Stomach (tissue), 9 donors: ENCODE measurements around the gene SLC16A14. TPM values are rescaled to one million over a fixed set of nuclear protein-coding genes. Genes with fewer than 3 reads are reported as not detected.

Experiments
- DNase-seq, 2 donors: peaks; one replicate each; pipeline versions ENCODE4 v3.0.0 to v3.0.0-alpha.2; 2013 to 2019
- H3K27ac ChIP-seq, 5 donors: fragments of 200-600 bp in 4 of 5; sonication (generic) in 4 of 5; one replicate each; pipeline ENCODE4 v1.5.1; 2013 to 2019; ENCODE audit warnings: mild to moderate bottlenecking in 1 of 5, moderate library complexity in 1 of 5
- H3K27me3 ChIP-seq, 3 donors: fragments of 200-600 bp; sonication (generic); one replicate each; pipeline ENCODE4 v1.5.1; 2017 to 2019; ENCODE audit warnings: mixed run types in 1 of 3
- H3K36me3 ChIP-seq, 4 donors: fragments of 200-600 bp; sonication (generic); 1 replicate in 3 of 4; 2 replicates in 1 of 4; pipeline ENCODE4 v1.5.1; 2016 to 2019
- H3K4me1 ChIP-seq, 4 donors: fragments of 200-600 bp; sonication (generic); one replicate each; pipeline ENCODE4 v1.5.1; 2016 to 2019
- H3K4me3 ChIP-seq, 4 donors: fragments of 200-600 bp; sonication (generic) in 3 of 4; one replicate each; pipeline ENCODE4 v1.5.1; 2016 to 2019; ENCODE audit warnings: mild to moderate bottlenecking in 1 of 4
- H3K9me3 ChIP-seq, 4 donors: fragments of 200-600 bp; sonication (generic); one replicate each; pipeline ENCODE4 v1.5.1; 2016 to 2019
- CTCF ChIP-seq, 7 experiments: fragments of 450-650 bp in 4 of 7; fragments of 200-600 bp in 3 of 7; sonication (generic) in 3 of 7; IDR thresholded peaks; one replicate each; pipeline ENCODE4 v1.5.1; 2016 to 2019; ENCODE audit warnings: antibody characterized with exemption in 7 of 7, control low read depth in 2 of 7, mild to moderate bottlenecking in 1 of 7
- EP300 ChIP-seq: sonication (generic); formaldehyde crosslinking; IDR thresholded peaks from one replicate; pipeline ENCODE4 v1.6.1; 2017; ENCODE audit warnings: antibody characterized with exemption
- POLR2A ChIP-seq, 4 donors: fragments of 450-650 bp; IDR thresholded peaks; one replicate each; pipeline ENCODE4 v1.6.1; 2016; ENCODE audit warnings: antibody characterized with exemption in 4 of 4, control low read depth in 2 of 4, mild to moderate bottlenecking in 1 of 4, moderate library complexity in 1 of 4
- POLR2AphosphoS5 ChIP-seq, 3 donors: sonication (generic); formaldehyde crosslinking; IDR thresholded peaks; one replicate each; pipeline ENCODE4 v1.6.1; 2016; ENCODE audit warnings: antibody characterized with exemption in 3 of 3
- WGBS, 5 donors: extraction: QIAGEN DNeasy Blood & Tissue Kit in 3 of 5; methylation state at CpG; one replicate each; pipeline versions ENCODE4 v1.1.5 to v1.1.7; 2013 to 2018; 5-methylcytosine and 5-hydroxymethylcytosine counted together
- intact Hi-C: fragments of 100-400 bp; cut with DNase I; formaldehyde crosslinking; loops from one replicate; pipeline ENCODE4 v1.15.1; 2023; ENCODE audit warnings: low total_unique reads
- polyA plus RNA-seq, 3 donors: library from polyadenylated mRNA; stranded (reverse); fragments of 200-250 nt; gene quantifications; one replicate each; pipeline ENCODE4 v1.2.3, GENCODE V29; 2013
- total RNA-seq, 5 donors: library from RNA; depleted of rRNA; stranded (reverse); fragments of >200 nt; gene quantifications; one replicate each; pipeline versions ENCODE4 v1.1.0 to v1.2.3, GENCODE V29; 2014 to 2016
- donor health status: healthy with polysubstance abuse.
- donor health status: Bipolar disorder and iron deficiency.
- donor health status: healthy.

Gene SLC16A14
- total and polyA plus RNA-seq, 8 donors = 0.31 to 5.7 (median 1.0) TPM; not detected in 2

- H3K4me1 ChIP-seq = no peaks in the 10 kb centered on the region
- H3K4me3 ChIP-seq = no peak overlapping the region
- 65 to 89% (median 84%) methylated on average over 3 of the region's 3 CpGs for WGBS, 5 donors
Observed at GRCh38 chr2:230097424-230097823, 28.7 kb upstream of the SLC16A14 start.

GRCh38 chr2:230090967-230091366 lies 22.2 kb upstream of the SLC16A14 start:
- no peak for DNase-seq
- Histone ChIP-seq H3K4me3 (no peak overlapping the region), H3K27ac (no peak overlapping the region), H3K9me3 (peaks cover 0 to 11% (median 6%) of the 10 kb centered on the region in 4 donors), H3K4me1 (no peaks in the 10 kb centered on the region), H3K36me3 (no peaks in the 10 kb centered on the region), H3K27me3 (no peaks in the 10 kb centered on the region)
- 84 to 99% (median 95%) methylated on average over 2 of the region's 2 CpGs for WGBS, 5 donors
- intact Hi-C loops = no loop called here
- TF ChIP-seq POLR2AphosphoS5 (IDR thresholded peaks at IDR 0.05) (no peak), EP300 (no peak), POLR2A (IDR thresholded peaks at IDR 0.05) (no peak), CTCF (IDR thresholded peaks at IDR 0.05) (no peak)

More at GRCh38 chr2:230097424-230097823, 28.7 kb upstream of the SLC16A14 start:
- Histone ChIP-seq H3K9me3 (peaks cover 0 to 27% (median 14%) of the 10 kb centered on the region in 4 donors), H3K36me3 (no peaks in the 10 kb centered on the region), H3K27ac (no peak overlapping the region), H3K27me3 (no peaks in the 10 kb centered on the region)
- intact Hi-C loops = no loop called here
- TF ChIP-seq POLR2AphosphoS5 (IDR thresholded peaks at IDR 0.05) (no peak), EP300 (no peak), CTCF (IDR thresholded peaks at IDR 0.05) (no peak), POLR2A (IDR thresholded peaks at IDR 0.05) (no peak)
- no peak for DNase-seq

GRCh38 chr2:230085201-230085600 lies 16.5 kb upstream of the SLC16A14 start:
- TF ChIP-seq EP300 = no peak
- TF ChIP-seq POLR2A (IDR thresholded peaks at IDR 0.05) = no peak
- TF ChIP-seq POLR2AphosphoS5 (IDR thresholded peaks at IDR 0.05) = no peak
- H3K27ac ChIP-seq = no peak overlapping the region
- peaks cover 0 to under 1% (median 0%) of the 10 kb centered on the region in 4 donors for H3K4me1 ChIP-seq
- no peak for DNase-seq
- no peaks in the 10 kb centered on the region for H3K9me3 ChIP-seq
- H3K4me3 ChIP-seq = no peak overlapping the region
- H3K27me3 ChIP-seq = no peaks in the 10 kb centered on the region
- no peaks in the 10 kb centered on the region for H3K36me3 ChIP-seq
- WGBS, 5 donors = 75 to 89% (median 86%) methylated on average over 7 of the region's 7 CpGs
- intact Hi-C loops = no loop called here

- no peak overlapping the region for H3K4me3 ChIP-seq
- no peaks in the 10 kb centered on the region for H3K9me3 ChIP-seq
- no peak for DNase-seq
- 44 to 59% (median 48%) methylated on average over 5 of the region's 5 CpGs for WGBS, 5 donors
- H3K4me1 ChIP-seq = peaks cover 0 to 8% (median 0%) of the 10 kb centered on the region in 4 donors
- no peaks in the 10 kb centered on the region for H3K36me3 ChIP-seq
- TF ChIP-seq POLR2A (IDR thresholded peaks at IDR 0.05) (no peak), POLR2AphosphoS5 (IDR thresholded peaks at IDR 0.05) (no peak), EP300 (no peak), CTCF (IDR thresholded peaks at IDR 0.05) (no peak)
- intact Hi-C loops = no loop called here
- no peak overlapping the region for H3K27ac ChIP-seq
- no peaks in the 10 kb centered on the region for H3K27me3 ChIP-seq
Observed at GRCh38 chr2:230077851-230078547, 9.3 kb upstream of the SLC16A14 start.

GRCh38 chr2:230076819-230077218 lies 8.1 kb upstream of the SLC16A14 start:
- intact Hi-C loops = no loop called here
- H3K27me3 ChIP-seq = no peaks in the 10 kb centered on the region
- no peak overlapping the region for H3K4me3 ChIP-seq
- WGBS, 5 donors = 77 to 100% (median 88%) methylated on average over 2 of the region's 2 CpGs
- no peaks in the 10 kb centered on the region for H3K9me3 ChIP-seq
- no peak for DNase-seq
- no peaks in the 10 kb centered on the region for H3K36me3 ChIP-seq
- H3K4me1 ChIP-seq = peaks cover 0 to 8% (median 0%) of the 10 kb centered on the region in 4 donors
- no peak overlapping the region for H3K27ac ChIP-seq
- TF ChIP-seq POLR2AphosphoS5 (IDR thresholded peaks at IDR 0.05) (no peak), CTCF (IDR thresholded peaks at IDR 0.05) (no peak), EP300 (no peak), POLR2A (IDR thresholded peaks at IDR 0.05) (no peak)
